HG03095 (cell line): ENCODE data around the gene NSUN6.

Source experiments
- ATAC-seq: cut with Tn5 transposase; IDR thresholded peaks from one replicate; pipeline ENCODE4 v1.9.1; 2021; ENCODE audit warnings: moderate library complexity; ENCODE audit not compliant: unreplicated experiment

Gene NSUN6, protein sequence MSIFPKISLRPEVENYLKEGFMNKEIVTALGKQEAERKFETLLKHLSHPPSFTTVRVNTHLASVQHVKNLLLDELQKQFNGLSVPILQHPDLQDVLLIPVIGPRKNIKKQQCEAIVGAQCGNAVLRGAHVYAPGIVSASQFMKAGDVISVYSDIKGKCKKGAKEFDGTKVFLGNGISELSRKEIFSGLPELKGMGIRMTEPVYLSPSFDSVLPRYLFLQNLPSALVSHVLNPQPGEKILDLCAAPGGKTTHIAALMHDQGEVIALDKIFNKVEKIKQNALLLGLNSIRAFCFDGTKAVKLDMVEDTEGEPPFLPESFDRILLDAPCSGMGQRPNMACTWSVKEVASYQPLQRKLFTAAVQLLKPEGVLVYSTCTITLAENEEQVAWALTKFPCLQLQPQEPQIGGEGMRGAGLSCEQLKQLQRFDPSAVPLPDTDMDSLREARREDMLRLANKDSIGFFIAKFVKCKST

DNA sequence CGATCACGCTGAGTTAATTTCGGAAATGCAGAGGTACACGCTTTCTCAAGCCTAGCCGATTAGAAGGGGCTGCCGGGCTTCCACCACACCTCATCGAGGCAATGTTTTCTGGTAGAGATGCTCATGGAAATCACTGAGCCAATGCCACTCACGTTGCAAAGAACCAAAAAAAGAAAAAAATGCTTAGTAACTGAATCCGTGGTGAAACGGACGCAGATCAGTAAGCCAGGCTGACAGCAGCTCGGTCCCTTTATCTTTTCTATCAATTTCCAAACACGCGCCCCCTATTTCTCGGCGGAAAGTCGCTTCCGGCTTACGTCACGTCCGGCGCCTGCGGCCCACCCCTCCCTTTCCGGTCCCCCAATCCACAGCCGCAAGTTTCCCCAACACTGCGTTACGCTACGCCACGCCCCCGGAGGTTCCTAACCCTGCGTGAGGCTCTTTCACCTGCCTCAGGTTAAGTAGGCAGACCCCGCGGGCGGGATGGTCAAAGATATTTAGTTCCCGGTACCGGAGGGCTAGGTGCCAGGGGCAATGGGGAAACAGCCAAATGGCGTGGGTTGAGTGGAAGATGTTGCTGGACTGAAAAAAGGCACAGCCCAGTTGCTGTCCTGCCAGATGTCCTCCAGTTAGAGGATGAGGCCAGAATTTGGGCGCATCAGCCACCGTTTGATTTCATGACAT, at the start of gene NSUN6:
TSS of gene NSUN6 (minus strand) at position 264 of the 684 bp plus-strand sequence. CDS start 384 bp downstream, outside the sequence.
- peak; percentile 97 for ATAC-seq

- ATAC-seq: no peak
These were observed 48.8 kb upstream of the NSUN6 start for GRCh38 chr10:18699849-18700840.

- ATAC-seq: no peak
These were observed 39.2 kb upstream of the NSUN6 start for GRCh38 chr10:18690541-18690940.

GRCh38 chr10:18689498-18689897, 38.1 kb upstream of the NSUN6 start:
- no peak for ATAC-seq

DNA sequence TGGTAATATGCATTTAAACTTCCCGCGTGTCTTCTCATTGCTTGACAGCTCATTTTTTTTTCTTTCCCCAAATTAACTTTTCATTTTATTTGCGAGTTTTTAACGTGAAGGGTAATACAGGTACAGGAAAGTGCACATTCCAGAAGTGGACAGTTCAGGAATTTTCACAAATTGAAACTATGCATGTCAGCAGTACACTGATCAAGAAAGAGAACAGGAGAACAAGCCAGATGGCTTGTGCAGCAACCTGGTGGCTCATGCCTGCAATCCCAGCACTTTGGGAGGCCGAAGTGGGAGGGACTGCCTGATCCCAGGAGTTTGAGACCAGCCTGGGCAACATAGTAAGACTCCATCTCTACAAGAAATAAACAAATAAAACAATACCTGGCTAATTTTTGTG, 36.3 kb upstream of the NSUN6 start:
- ATAC-seq: no peak

GRCh38 chr10:18687195-18687594, 35.8 kb upstream of the NSUN6 start:
- no peak for ATAC-seq

DNA sequence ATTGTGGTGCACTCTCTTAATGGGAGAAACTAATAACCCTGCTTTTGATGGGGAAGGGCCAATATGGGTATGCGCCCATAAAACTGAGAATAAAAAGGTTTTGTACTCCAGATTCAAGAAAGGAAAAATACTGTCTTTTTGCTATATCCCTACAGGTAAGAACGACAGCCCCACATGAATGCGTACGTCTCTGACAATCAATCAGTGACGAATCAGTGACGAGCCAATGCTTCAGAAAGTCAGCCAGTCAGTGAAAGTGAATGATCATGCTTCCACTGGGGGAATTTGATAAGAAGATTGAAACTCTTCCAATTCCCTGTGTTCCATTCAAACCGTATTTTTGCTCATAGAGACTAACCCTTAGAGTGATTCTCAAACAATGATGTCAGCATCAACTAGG, 34.2 kb upstream of the NSUN6 start:
- no peak for ATAC-seq

- no peak for ATAC-seq
These were observed 33.6 kb upstream of the NSUN6 start for GRCh38 chr10:18684953-18685352.

GRCh38 chr10:18684416-18684815, 33.0 kb upstream of the NSUN6 start:
- ATAC-seq: no peak

- ATAC-seq: no peak
These were observed 32.0 kb upstream of the NSUN6 start for GRCh38 chr10:18683427-18683826.

- no peak for ATAC-seq
These were observed 30.6 kb upstream of the NSUN6 start for GRCh38 chr10:18681971-18682411.

- ATAC-seq: no peak
These were observed 30.0 kb upstream of the NSUN6 start for GRCh38 chr10:18681366-18681765.

DNA sequence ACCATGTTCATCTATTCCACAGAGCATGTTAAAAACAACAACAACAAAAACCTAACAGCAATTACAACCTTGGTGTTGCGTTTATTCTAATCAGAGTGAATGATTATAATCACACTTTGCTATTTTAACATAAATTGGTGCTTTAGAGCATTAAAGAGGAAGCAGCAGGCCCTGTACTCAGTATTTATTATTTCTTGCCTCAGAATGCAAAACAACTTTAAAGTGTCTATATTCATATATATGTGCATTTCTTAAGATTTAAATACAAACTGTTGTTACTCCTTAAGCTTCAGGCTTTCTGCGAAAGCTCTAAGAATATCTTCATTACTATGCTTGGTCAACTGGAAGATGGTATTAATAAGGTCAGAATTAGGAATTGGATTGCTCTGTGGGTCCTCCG, 29.4 kb upstream of the NSUN6 start:
- ATAC-seq: no peak

GRCh38 chr10:18675086-18675801, 23.9 kb upstream of the NSUN6 start:
- ATAC-seq: no peak

GRCh38 chr10:18668026-18668425, 16.6 kb upstream of the NSUN6 start:
- ATAC-seq: no peak

DNA sequence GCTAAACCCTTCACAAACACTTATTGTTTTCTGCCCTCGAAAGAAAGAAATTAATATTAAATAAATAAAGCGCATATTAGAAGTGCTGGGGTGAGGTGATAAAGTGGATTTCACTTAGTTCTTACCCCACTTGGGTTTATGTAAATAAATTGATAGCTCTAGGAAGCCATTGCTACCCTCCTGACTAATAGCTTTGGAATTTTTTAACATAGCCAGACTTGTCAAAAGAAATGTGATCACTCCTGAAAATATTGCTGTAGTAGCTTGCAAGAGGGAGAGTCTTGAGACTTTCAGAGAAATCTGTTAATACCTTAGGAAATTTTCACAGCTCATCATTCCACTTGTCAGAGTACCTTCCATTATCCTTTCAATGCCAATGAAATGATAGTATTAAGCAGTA, 15.4 kb upstream of the NSUN6 start:
- no peak for ATAC-seq

DNA sequence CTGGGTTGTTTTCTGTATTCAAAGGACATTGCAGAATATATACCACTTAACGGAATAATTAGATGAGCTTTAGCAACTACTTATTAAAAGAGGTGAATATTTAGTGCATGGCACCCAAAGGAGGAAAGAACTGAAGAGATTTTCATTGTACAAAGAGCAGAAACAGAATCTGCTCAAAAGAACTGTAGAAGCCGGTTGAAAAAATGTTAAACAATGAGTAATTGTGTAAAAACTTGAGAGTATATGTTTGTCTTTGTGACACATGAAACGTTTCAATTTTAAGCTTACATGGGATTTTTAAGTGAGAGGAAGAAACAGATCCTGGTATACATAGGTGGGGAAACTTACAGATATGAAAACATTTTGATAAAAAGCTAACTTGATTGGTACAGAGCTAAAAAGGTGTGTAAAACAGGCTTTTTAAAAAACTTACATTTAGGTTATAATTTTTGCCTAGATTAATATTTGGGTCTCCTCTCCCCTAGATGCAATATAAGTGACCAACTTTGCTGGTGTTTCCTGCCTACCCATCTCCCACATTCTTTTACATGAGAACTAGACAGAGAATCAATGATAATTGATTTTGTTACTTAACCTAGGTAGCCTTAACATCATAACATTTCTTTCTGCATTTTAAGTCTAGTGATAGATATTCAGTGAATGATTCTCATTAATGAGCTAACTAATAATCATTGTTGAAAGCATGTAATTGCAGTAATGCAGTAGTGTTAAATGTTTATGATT, 14.6 kb upstream of the NSUN6 start:
- no peak for ATAC-seq

DNA sequence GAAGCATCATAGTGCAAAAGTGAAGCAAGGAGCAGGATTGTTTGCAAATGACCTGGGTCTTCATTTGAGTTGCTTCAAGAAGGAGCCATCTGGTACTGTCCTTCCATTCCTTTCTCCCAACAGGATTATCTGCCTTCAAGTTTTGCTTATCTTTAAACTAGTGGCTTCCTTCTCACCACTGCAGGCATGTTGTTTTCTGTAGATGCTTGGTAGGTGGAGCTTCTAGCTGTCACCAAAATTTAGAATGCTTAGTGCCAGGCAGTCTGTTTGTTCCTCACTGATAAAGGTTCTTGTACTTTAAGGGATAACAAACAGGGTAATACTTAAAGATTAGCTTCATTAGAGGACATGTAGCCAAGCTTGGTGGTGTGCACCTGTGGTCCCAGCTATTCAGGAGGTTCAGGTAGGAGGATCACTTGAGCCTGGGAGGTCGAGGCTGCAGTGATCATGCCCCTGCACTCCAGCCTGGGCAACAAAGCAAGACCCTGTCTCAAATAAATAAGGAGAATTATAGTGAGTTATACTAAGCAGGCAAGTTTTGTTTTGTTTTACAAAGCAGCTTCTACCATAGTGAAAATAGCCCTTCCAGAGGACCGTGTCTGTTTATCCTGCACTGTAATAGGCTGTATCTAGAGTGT, 13.6 kb upstream of the NSUN6 start:
- ATAC-seq: no peak

DNA sequence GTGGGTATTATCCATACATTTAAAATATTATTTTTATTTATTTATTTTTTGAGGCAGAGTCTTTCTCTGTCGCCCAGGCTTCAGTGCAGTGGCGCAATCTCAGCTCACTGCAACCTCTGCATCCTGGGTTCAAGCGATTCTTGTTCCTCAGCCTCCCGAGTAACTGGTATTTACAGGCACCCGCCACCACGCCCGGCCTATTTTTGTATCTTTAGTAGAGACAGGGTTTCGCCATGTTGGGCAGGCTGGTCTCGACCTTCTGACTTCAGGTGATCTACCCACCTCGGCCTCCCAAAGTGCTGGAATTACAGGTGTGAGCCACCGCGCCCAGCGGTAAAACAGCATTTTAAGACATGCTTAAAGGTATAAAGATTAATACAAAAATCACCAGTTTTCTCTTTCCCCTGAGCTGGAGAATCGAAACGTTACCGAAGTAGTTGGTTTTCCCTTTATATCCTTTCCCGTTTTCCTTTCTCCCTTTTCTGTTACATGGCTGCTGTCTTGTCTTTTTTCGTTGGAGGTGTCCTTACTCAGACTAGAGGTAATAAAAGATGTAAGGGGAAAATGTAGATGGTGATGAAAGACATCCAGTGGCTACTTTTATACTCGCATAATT, 9.5 kb upstream of the NSUN6 start:
- ATAC-seq: no peak
